GM12865 (cell line): ENCODE measurements around the gene NUP62CL.
A peak's percentile ranks its signal among the peaks of the same experiment; 100 is the strongest.

ENCODE experiments used
- DNase-seq: peaks from one replicate; pipeline ENCODE4 v3.0.0; 2010; ENCODE audit warnings: low read depth
- H3K4me3 ChIP-seq: 2 replicates; pipeline ENCODE4 v1.5.1; 2011; ENCODE audit warnings: mild to moderate bottlenecking, low read depth, low read length, control low read depth
- CTCF ChIP-seq: IDR thresholded peaks from 2 replicates; pipeline ENCODE4 v1.5.1; 2011; ENCODE audit warnings: low read length, control low read depth, low read depth, inconsistent platforms; ENCODE audit not compliant: insufficient read depth; ENCODE audit errors: missing control alignments

Gene NUP62CL

GRCh38 chrX:107117993-107118321 is 88.3 kb downstream of the NUP62CL start:
- DNase-seq, result peak; percentile 47
- H3K4me3 ChIP-seq, result peak overlapping the region; percentile 78
- no peak for TF ChIP-seq CTCF

GRCh38 chrX:107107459-107107858 is 98.8 kb downstream of the NUP62CL start:
- no peak for DNase-seq
- H3K4me3 ChIP-seq, result no peak overlapping the region
- TF ChIP-seq CTCF, result no peak

- H3K4me3 ChIP-seq, result no peak overlapping the region
- TF ChIP-seq CTCF, result no peak
- DNase-seq, result no peak
Measured at GRCh38 chrX:107102980-107103379, 103.3 kb downstream of the NUP62CL start.

- H3K4me3 ChIP-seq, result no peak overlapping the region
- no peak for DNase-seq
- no peak for TF ChIP-seq CTCF
Measured at GRCh38 chrX:107076158-107076557, 130.1 kb downstream of the NUP62CL start.
